KMS-11 (cell line): ENCODE results near the gene SND1.

ENCODE experiments used
- H2AFZ ChIP-seq: fragments of 200-600 bp; sonication (generic); 2 replicates; pipeline ENCODE4 v1.6.1; 2016; ENCODE audit warnings: antibody characterized with exemption, mixed run types, low read depth
- H3K27ac ChIP-seq: fragments of 200-600 bp; sonication (generic); 2 replicates; pipeline ENCODE4 v1.6.1; 2016; ENCODE audit warnings: mild to moderate bottlenecking, mixed run types
- H3K27me3 ChIP-seq: fragments of 200-600 bp; sonication (generic); 2 replicates; pipeline ENCODE4 v1.6.1; 2017; ENCODE audit warnings: mild to moderate bottlenecking, low read depth, mixed run types, moderate library complexity; ENCODE audit not compliant: insufficient read depth
- H3K36me3 ChIP-seq: fragments of 200-600 bp; sonication (generic); 2 replicates; pipeline ENCODE4 v1.6.1; 2017; ENCODE audit warnings: mild to moderate bottlenecking, mixed run types; ENCODE audit not compliant: insufficient read depth
- H3K4me1 ChIP-seq: fragments of 200-600 bp; sonication (generic); 2 replicates; pipeline ENCODE4 v1.6.1; 2016; ENCODE audit warnings: mild to moderate bottlenecking, low read depth, mixed run types; ENCODE audit not compliant: poor library complexity, severe bottlenecking
- H3K4me2 ChIP-seq: fragments of 200-600 bp; sonication (generic); 2 replicates; pipeline ENCODE4 v1.7.0; 2016; ENCODE audit warnings: mild to moderate bottlenecking, mixed run types
- H3K4me3 ChIP-seq: fragments of 200-600 bp; sonication (generic); IDR thresholded peaks from 2 replicates; pipeline ENCODE4 v1.6.1; 2017; ENCODE audit warnings: low read depth, low read length, mixed read lengths; ENCODE audit not compliant: insufficient read depth
- H3K79me2 ChIP-seq: fragments of 200-600 bp; sonication (generic); 2 replicates; pipeline ENCODE4 v1.6.1; 2016; ENCODE audit warnings: low read depth, mixed run types; ENCODE audit not compliant: insufficient read depth
- H3K9ac ChIP-seq: fragments of 200-600 bp; sonication (generic); 2 replicates; pipeline ENCODE4 v1.6.1; 2016; ENCODE audit warnings: mild to moderate bottlenecking, mixed run types
- H4K20me1 ChIP-seq: fragments of 200-600 bp; sonication (generic); 2 replicates; pipeline ENCODE4 v1.6.1; 2016; ENCODE audit warnings: mild to moderate bottlenecking, mixed run types; ENCODE audit not compliant: insufficient read depth
- CTCF ChIP-seq: fragments of 200-600 bp; sonication (generic); conservative IDR thresholded peaks from 2 replicates; pipeline ENCODE4 v1.6.1; 2017; ENCODE audit warnings: low read depth, mild to moderate bottlenecking, antibody characterized with exemption, low read length, moderate library complexity, mixed read lengths

SND1 gene

GRCh38 chr7:128030263-128030653 lies 378.3 kb downstream of the SND1 start:
- H4K20me1 ChIP-seq, result peaks cover 3% of the 10 kb centered on the region; the same call in 1 of the 2 replicates
- H3K79me2 ChIP-seq, result no peaks in the 10 kb centered on the region
- H3K27me3 ChIP-seq, result no peaks in the 10 kb centered on the region
- no peak overlapping the region for H3K4me3 ChIP-seq
- H3K4me2 ChIP-seq, result no peak overlapping the region
- H2AFZ ChIP-seq, result no peak overlapping the region
- no peak overlapping the region for H3K27ac ChIP-seq
- peaks cover 21% of the 10 kb centered on the region for H3K4me1 ChIP-seq
- no peak overlapping the region for H3K9ac ChIP-seq
- TF ChIP-seq CTCF, result no peak
- H3K36me3 ChIP-seq, result no peaks in the 10 kb centered on the region; the same call in 1 of the 2 replicates

DNA sequence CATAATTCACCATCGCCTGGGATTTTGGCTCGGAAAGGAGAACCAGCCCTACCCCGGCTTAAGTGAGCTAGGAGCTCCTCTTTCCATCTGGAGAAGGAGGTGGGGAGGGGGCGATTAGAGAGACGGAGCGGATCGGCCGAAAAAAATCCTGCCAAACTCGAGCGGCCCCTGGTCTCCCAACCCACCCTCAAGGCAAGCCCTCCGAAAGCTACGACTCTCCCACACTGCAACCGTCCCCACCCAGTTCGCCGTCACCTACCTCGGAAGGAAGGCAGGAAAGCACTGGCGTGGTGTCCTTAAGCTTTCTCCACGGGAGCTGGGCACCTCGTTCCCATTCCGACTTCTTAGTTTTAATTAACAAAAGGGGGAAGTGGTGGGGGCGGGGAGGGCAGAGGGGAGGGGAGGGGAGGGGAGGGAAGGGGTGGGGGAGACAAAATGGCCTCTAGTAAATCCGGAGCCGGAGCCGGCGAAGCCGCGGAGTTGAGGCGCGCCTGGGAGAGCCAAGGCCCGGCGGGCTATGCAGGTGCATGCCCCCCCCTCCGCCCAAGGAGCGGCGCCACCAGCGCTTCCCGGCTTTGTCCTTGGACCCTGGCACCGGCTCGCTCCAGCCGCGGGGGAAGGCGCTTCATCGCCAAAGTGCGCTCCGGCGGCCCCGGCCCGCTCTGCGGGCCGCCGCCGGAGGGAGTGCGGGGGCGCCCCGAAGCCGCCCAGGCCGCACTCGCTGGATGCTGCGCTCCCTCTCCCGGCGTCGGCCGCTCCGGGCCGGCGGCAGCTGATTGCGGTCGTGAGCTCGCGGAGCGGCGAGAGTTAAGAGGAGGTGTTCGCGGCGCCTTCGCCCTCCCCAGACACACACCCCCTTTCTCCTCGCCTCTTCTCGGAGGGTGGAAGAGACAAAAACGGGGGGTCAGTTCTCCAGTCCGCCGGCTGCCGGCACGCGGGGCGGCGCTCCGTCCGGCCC lies 378.9 kb downstream of the SND1 start, which contains the start of gene LRRC4:
LRRC4 (minus strand) TSS at position 784 of the 958 bp plus-strand sequence. CDS start 797 bp downstream, outside the sequence.
- no peak for TF ChIP-seq CTCF
- H3K79me2 ChIP-seq, result no peaks in the 10 kb centered on the region
- H3K4me2 ChIP-seq, result no peak within 1 kb of the TSS
- no peaks in the 10 kb centered on the region for H3K27me3 ChIP-seq
- H3K9ac ChIP-seq, result no peak within 1 kb of the TSS
- H2AFZ ChIP-seq, result no peak within 1 kb of the TSS
- H3K4me3 ChIP-seq, result no peak within 1 kb of the TSS
- H3K27ac ChIP-seq, result no peak within 1 kb of the TSS
- no peaks in the 10 kb centered on the region; the same call in 1 of the 2 replicates for H3K36me3 ChIP-seq
- peaks cover 27% of the 10 kb centered on the region for H3K4me1 ChIP-seq
- H4K20me1 ChIP-seq, result peaks cover 5% of the 10 kb centered on the region; the same call in 1 of the 2 replicates

DNA sequence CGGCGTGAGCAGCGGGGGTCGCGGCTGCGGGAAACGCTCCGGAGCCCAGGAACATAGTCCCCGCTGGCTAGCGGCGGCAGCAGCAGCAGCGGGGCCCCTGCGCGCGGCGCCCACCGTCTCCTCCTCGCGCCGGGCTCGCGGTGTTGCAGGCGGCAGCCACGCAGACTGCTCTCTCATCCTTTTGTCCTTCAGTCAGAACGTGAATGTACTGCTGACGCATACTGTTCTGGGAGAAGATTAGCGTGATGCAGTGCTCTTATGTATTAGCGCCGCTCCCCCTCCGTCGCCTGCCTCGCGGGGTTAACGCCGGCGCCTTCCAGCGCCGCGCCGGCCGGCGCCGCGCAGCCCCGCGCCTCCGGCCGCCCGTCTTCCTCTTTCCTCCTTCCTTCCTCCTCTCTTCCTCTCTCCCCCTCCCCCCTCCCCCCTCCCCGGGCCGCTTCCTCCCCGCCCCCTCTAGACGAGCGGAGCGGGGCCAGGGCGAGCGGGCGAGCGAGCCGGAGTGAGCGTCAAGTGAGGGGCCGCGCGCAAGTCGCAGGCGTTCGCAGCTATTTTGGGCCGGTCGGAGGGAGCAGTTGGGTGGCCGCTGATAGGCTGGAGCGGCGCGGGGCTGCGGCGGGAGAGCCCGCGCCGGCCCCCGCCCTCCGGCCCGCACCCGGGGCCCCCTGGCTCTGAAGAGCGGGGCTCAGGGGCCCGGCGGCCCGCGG lies 380.1 kb downstream of the SND1 start:
- no peaks in the 10 kb centered on the region for H3K27me3 ChIP-seq
- no peak overlapping the region for H3K4me2 ChIP-seq
- H3K4me1 ChIP-seq, result peaks cover 38% of the 10 kb centered on the region
- no peak overlapping the region for H3K27ac ChIP-seq
- no peak overlapping the region for H3K4me3 ChIP-seq
- H3K79me2 ChIP-seq, result no peaks in the 10 kb centered on the region
- no peak overlapping the region for H3K9ac ChIP-seq
- no peak for TF ChIP-seq CTCF
- no peaks in the 10 kb centered on the region; the same call in 1 of the 2 replicates for H3K36me3 ChIP-seq
- no peak overlapping the region for H2AFZ ChIP-seq
- peaks cover 9% of the 10 kb centered on the region for H4K20me1 ChIP-seq

GRCh38 chr7:128032605-128033235 lies 380.7 kb downstream of the SND1 start:
- Histone ChIP-seq H3K9ac (no peak overlapping the region), H3K36me3 (no peaks in the 10 kb centered on the region; the same call in 1 of the 2 replicates), H3K27me3 (no peaks in the 10 kb centered on the region), H2AFZ (no peak overlapping the region), H3K27ac (no peak overlapping the region), H3K4me2 (no peak overlapping the region), H3K4me3 (no peak overlapping the region), H3K4me1 (peaks cover 45% of the 10 kb centered on the region), H3K79me2 (no peaks in the 10 kb centered on the region), H4K20me1 (peaks cover 9% of the 10 kb centered on the region)
- no peak for TF ChIP-seq CTCF
